ENCODE measurements around the gene NOS3.

The NOS3 gene

GRCh38 chr7:150990416-150991186, at the start of gene NOS3:
TSS of gene NOS3 (plus strand) at chr7:150991017. CDS start at chr7:150993804, 2,787 bp downstream.
- DNase-seq = no peak

GRCh38 chr7:150941351-150942000, 49.3 kb upstream of the NOS3 start:
- no peak for DNase-seq

- DNase-seq = peak in 12 of 51 donors; percentile 11 to 41 (median 31)
Observed at GRCh38 chr7:150942001-150942590, 48.7 kb upstream of the NOS3 start.

- DNase-seq = no peak
Observed at GRCh38 chr7:150942591-150943452, 48.0 kb upstream of the NOS3 start.

GRCh38 chr7:150943453-150943814, 47.4 kb upstream of the NOS3 start:
- DNase-seq = no peak

- no peak for DNase-seq
Observed at GRCh38 chr7:150944066-150945042, 46.5 kb upstream of the NOS3 start.

GRCh38 chr7:150945171-150945852, 45.5 kb upstream of the NOS3 start:
- no peak for DNase-seq

- DNase-seq = peak in 38 of 51 donors; percentile 14 to 87 (median 68)
Observed at GRCh38 chr7:150945853-150946420, 44.9 kb upstream of the NOS3 start.

GRCh38 chr7:150946421-150947240, 44.2 kb upstream of the NOS3 start:
- no peak for DNase-seq

- DNase-seq = no peak
Observed at GRCh38 chr7:150947241-150947745, 43.5 kb upstream of the NOS3 start.

- DNase-seq = no peak
Observed at GRCh38 chr7:150947761-150948651, 42.8 kb upstream of the NOS3 start.

- DNase-seq = no peak
Observed at GRCh38 chr7:150948791-150949251, 42.0 kb upstream of the NOS3 start.

GRCh38 chr7:150949564-150949963, 41.3 kb upstream of the NOS3 start:
- DNase-seq = peak in 1 of 51 donors; percentile 7

GRCh38 chr7:150949971-150950491, 40.8 kb upstream of the NOS3 start:
- DNase-seq = no peak

GRCh38 chr7:150950496-150951180, 40.2 kb upstream of the NOS3 start:
- no peak for DNase-seq

- DNase-seq = no peak
Observed at GRCh38 chr7:150951181-150951520, 39.7 kb upstream of the NOS3 start.
